GM10266 (cell line): ENCODE measurements around the gene ABCA2.

ENCODE experiments used
- DNase-seq: peaks from one replicate; pipeline ENCODE4 v3.0.0; 2012; ENCODE audit errors: extremely low spot score
- CTCF ChIP-seq: IDR thresholded peaks from 2 replicates; pipeline ENCODE4 v1.5.1; 2012; ENCODE audit warnings: mild to moderate bottlenecking, low read depth; ENCODE audit not compliant: control insufficient read depth, insufficient read depth; ENCODE audit errors: missing control alignments

ABCA2 gene

GRCh38 chr9:137062384-137062783 lies 34.3 kb upstream of the ABCA2 start:
- no peak for TF ChIP-seq CTCF

GRCh38 chr9:137058521-137059234 lies 30.6 kb upstream of the ABCA2 start:
- TF ChIP-seq CTCF: no peak
- DNase-seq: no peak

More at GRCh38 chr9:137062384-137062783, 34.3 kb upstream of the ABCA2 start:
- no peak for DNase-seq

GRCh38 chr9:137057545-137057944 lies 29.5 kb upstream of the ABCA2 start:
- no peak for TF ChIP-seq CTCF
- no peak for DNase-seq

GRCh38 chr9:137056739-137057415 lies 28.8 kb upstream of the ABCA2 start:
- no peak for DNase-seq

GRCh38 chr9:137055385-137056364 lies 27.6 kb upstream of the ABCA2 start:
- TF ChIP-seq CTCF: no peak
- no peak for DNase-seq

More at GRCh38 chr9:137056739-137057415, 28.8 kb upstream of the ABCA2 start:
- TF ChIP-seq CTCF: no peak

- no peak for DNase-seq
- TF ChIP-seq CTCF: no peak
Observed at GRCh38 chr9:137054932-137055384, 26.9 kb upstream of the ABCA2 start.
